Mucosa of descending colon (tissue), 3 donors: ENCODE results near the gene VPS9D1. TPM values are rescaled to one million over a fixed set of nuclear protein-coding genes. Genes with fewer than 3 reads are reported as not detected.
A peak's percentile ranks its signal among the peaks of the same experiment; 100 is the strongest.

Source experiments
- ATAC-seq: fragments of 200-7000 bp; cut with Tn5 transposase; one replicate; pipeline ENCODE4 v1.9.1; 2020; ENCODE audit warnings: mild to moderate bottlenecking, moderate library complexity
- DNase-seq, 3 donors: peaks; one replicate each; pipeline ENCODE4 v3.0.0-alpha.2; 2020
- H3K36me3 ChIP-seq: fragments of 200-600 bp; one replicate; pipeline ENCODE4 v1.8.0; 2021; ENCODE audit warnings: low read depth, mild to moderate bottlenecking
- H3K4me1 ChIP-seq: fragments of 200-600 bp; one replicate; pipeline ENCODE4 v1.8.0; 2021; ENCODE audit warnings: low read depth, mild to moderate bottlenecking
- H3K4me3 ChIP-seq: fragments of 200-600 bp; one replicate; pipeline ENCODE4 v1.8.0; 2021; ENCODE audit warnings: mild to moderate bottlenecking
- H3K9me3 ChIP-seq: fragments of 200-600 bp; one replicate; pipeline ENCODE4 v1.8.0; 2021; ENCODE audit warnings: mild to moderate bottlenecking
- intact Hi-C, 2 donors: fragments of 100-400 bp; cut with DNase I in 1 of 2; cut with micrococcal nuclease in 1 of 2; formaldehyde crosslinking; loops; one replicate each; pipeline versions ENCODE4 v1.11.0 to v1.11.1; 2022; cut with DNase I, micrococcal nuclease
- total RNA-seq, 3 donors: library from RNA; stranded (reverse); fragmentation: NEBNext Ultra II Directional in 2 of 3; extraction: Animal tissue kit (Norgen Biotek cat#: 25700) in 2 of 3; gene quantifications; one replicate each; pipeline versions ENCODE4 v1.2.1 to v1.2.4, GENCODE V29; 2021 to 2023
- TF ChIP-seq, protein P1 (sequence below): fragments of 200-600 bp; IDR thresholded peaks from one replicate; pipeline ENCODE4 v1.8.0; 2022; ENCODE audit warnings: antibody characterized with exemption, mild to moderate bottlenecking
- donor health status: DM: no; HTN: no; CAD: no; lungs with moderate emphysema.
- donor health status: DM: no; HTN: no; CAD: no.
- donor health status: DM: no; HTN: yes; CAD: no.

Gene VPS9D1
- total RNA-seq, 3 donors from 2014 or later, result 15.3 to 20.6 (median 16.4) TPM

DNA sequence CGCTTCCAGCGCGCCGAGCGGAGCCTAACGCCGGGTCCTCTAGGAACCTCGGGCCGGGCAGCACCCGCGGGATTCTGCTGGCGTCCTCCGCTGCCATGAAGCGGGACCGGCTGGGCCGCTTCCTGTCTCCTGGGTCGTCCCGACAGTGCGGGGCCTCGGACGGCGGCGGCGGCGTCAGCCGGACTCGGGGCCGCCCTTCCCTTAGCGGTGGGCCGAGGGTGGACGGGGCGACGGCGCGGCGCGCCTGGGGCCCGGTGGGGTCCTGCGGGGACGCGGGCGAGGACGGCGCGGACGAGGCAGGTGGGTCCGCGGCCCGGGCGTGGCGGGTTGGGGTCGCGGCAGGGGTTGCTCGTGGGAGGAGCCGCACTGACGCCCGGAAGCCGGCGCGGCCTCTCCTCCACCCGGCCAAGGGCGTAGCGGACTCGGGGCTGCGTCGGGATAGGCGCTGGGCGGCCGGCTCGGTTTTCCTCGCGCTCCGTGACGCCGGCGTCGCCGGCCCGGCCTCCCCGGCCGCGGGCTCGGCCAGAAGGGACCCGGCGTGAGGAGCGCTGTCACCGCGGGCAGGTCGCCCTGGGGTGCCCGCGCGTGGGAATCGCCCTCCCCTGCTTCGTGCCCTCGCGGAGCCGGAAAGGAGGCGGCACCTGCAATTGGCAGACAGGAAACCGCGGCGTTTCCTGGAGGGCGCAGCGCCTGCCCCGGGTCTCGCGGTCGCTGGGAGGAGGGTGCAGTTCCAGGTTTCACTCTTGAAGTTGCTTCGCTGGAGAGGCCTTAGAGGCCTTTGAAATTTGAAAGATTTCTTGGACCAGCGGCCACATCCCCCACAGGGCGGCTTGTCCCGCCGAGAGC, 1.1 kb upstream of the VPS9D1 start:
- Histone ChIP-seq H3K9me3 (no peaks in the 10 kb centered on the region), H3K4me3 (peak overlapping the region; percentile 60), H3K36me3 (no peaks in the 10 kb centered on the region), H3K4me1 (peaks cover 32% of the 10 kb centered on the region)
- peak; percentile 71 to 93 (median 85) for DNase-seq
- TF ChIP-seq, protein P1, sequence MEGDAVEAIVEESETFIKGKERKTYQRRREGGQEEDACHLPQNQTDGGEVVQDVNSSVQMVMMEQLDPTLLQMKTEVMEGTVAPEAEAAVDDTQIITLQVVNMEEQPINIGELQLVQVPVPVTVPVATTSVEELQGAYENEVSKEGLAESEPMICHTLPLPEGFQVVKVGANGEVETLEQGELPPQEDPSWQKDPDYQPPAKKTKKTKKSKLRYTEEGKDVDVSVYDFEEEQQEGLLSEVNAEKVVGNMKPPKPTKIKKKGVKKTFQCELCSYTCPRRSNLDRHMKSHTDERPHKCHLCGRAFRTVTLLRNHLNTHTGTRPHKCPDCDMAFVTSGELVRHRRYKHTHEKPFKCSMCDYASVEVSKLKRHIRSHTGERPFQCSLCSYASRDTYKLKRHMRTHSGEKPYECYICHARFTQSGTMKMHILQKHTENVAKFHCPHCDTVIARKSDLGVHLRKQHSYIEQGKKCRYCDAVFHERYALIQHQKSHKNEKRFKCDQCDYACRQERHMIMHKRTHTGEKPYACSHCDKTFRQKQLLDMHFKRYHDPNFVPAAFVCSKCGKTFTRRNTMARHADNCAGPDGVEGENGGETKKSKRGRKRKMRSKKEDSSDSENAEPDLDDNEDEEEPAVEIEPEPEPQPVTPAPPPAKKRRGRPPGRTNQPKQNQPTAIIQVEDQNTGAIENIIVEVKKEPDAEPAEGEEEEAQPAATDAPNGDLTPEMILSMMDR, result no peak
- ATAC-seq, result peak; percentile 61
- intact Hi-C loops, result loop anchor here in 1 of 2 donors (5.0 kb wide), 1 partner anchor 41 kb away; no protein-coding TSS in a partner anchor

GRCh38 chr16:89720551-89720812, 216 bp downstream of the VPS9D1 start:
- intact Hi-C loops, result loop anchor here in 1 of 2 donors (5.0 kb wide), 1 partner anchor 42 kb away; no protein-coding TSS in a partner anchor
- ATAC-seq (peak; percentile 28), DNase-seq (peak; percentile 77 to 85 (median 83))
- H3K4me1 ChIP-seq, result peaks cover 32% of the 10 kb centered on the region
- peak overlapping the region; percentile 60 for H3K4me3 ChIP-seq
- H3K36me3 ChIP-seq, result no peaks in the 10 kb centered on the region
- no peaks in the 10 kb centered on the region for H3K9me3 ChIP-seq
- TF ChIP-seq, protein P1, result no peak

GRCh38 chr16:89717688-89718505, 2.8 kb downstream of the VPS9D1 start:
- TF ChIP-seq, protein P1, result no peak
- peaks cover 16% of the 10 kb centered on the region for H3K4me1 ChIP-seq
- no peak for ATAC-seq
- H3K9me3 ChIP-seq, result no peaks in the 10 kb centered on the region
- H3K36me3 ChIP-seq, result no peaks in the 10 kb centered on the region
- no peak overlapping the region for H3K4me3 ChIP-seq
- intact Hi-C loops, result no loop called here
- no peak for DNase-seq

DNA sequence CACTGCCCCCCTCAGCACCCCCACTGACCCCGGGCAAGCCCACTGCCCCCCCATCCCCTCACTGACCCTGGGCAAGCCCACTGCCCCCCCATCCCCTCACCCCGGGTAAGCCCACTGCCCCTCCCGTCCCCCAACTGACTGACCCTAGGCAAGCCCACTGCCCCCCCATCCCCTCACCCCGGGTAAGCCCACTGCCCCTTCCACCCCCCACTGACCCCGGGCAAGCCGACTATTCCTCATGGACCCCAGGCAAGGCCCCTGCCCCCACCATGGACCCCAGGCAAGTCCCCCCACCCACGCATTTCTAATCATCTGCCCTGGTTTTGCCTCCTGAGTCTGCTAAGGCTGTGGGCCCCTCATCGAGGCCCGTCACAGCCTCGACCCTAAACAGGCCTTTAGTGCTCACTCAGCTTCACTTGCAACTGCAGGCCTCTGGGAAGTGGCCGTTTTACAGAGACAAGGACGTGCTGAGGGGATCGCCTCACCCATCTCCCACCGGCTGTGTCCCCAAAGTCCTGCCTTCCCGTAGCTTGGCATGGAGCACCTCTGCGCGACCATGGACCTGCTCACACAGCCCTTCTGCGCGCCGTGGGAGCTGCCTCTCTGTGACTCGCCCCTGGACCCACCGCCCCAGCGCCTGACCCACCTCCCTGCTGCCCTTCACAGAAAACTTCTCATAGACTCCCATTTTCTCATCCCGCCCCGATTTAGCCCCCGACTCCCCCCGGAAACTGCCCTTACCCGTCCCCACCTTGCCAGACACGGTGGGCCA, 3.6 kb downstream of the VPS9D1 start:
- H3K4me1 ChIP-seq, result peaks cover 11% of the 10 kb centered on the region
- H3K9me3 ChIP-seq, result no peaks in the 10 kb centered on the region
- ATAC-seq, result no peak
- intact Hi-C loops, result no loop called here
- TF ChIP-seq, protein P1, result no peak
- DNase-seq, result no peak
- no peak overlapping the region for H3K4me3 ChIP-seq
- H3K36me3 ChIP-seq, result no peaks in the 10 kb centered on the region

GRCh38 chr16:89716493-89716892, 4.2 kb downstream of the VPS9D1 start:
- intact Hi-C loops, result no loop called here
- no peak for ATAC-seq

More at GRCh38 chr16:89716493-89716892, 4.2 kb downstream of the VPS9D1 start:
- Histone ChIP-seq H3K4me1 (peaks cover 16% of the 10 kb centered on the region), H3K4me3 (no peak overlapping the region), H3K36me3 (no peaks in the 10 kb centered on the region), H3K9me3 (no peaks in the 10 kb centered on the region)
- TF ChIP-seq, protein P1, result no peak
- no peak for DNase-seq
